ENCODE measurements around the gene ABCA4. TPM values are rescaled to one million over a fixed set of nuclear protein-coding genes. Genes with fewer than 3 reads are reported as not detected.
"Not testable (repeated sequence)": the region's sequence is repeated elsewhere in the genome, so short reads cannot be mapped to it uniquely, and the experiment has no call there.

ABCA4 gene
- polyA plus RNA-seq, 6 donors from 2014 or later = not detected

DNA sequence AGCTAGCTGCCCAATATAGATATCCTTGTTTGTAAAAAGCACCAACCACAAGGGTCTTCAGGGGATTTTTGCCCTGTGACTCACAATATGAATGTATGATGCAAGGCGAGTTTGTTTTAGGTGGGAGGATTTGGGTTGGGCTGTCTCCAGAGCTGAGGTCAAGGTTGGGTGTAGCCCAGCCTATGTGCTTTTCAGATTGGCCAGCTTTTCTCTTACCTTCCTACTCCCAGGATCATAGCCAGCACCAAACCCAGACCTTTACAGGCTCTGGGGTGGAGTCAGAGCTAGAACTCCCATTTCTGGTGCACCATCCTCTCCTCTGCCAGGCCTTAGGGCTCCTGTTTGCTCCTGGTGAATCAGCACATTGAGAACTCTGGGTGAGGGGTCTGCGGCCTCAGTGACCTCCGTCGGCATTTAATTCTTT lies 156.2 kb downstream of the ABCA4 start:
- Mint-ChIP-seq H3K9me3 (no peaks in the 10 kb centered on the region), H3K4me3 (no peak overlapping the region), H3K36me3 (peaks cover 0 to under 1% of the 10 kb centered on the region in 2 donors), H3K27ac (no peak overlapping the region), H3K4me1 (no peaks in the 10 kb centered on the region), H3K27me3 (peaks cover 9 to 22% (median 15%) of the 10 kb centered on the region in 3 donors)
- ATAC-seq (ENCODE audit: low read depth in 2 of 2) (no peak), DNase-seq (no peak)

DNA sequence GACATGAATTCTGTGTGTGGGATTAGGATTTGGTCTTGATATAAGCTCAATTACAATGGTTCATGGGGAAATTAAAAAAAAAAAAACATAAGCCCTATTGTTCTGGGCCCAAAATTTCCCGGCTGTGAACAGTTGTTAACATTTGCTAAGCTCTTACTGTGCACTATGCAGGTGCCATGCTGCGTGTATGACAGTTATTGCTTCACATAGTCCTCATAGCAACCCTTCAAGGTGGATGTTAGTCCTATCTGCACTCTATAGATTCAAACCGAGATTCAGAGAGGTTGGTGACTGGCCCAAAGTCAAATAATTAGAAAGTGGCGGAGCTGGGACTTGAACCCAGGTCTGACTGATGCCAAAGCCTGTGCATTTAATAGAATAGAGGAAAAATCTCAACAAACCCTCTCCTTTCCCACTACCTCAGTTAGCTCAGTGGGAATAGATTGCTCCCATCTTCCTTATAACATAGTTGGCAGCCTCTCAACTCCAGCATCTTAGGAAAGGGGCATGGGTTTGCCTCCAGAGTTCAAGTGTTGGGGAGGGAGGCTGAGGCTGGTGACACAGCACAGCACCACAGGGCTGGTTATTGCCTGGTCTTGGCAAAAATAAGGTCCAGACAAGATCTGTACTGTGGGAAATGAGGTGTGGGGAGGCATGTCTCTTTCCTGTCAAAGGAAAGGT lies 156.7 kb downstream of the ABCA4 start:
- Mint-ChIP-seq H3K27me3 (peaks cover 9 to 27% (median 19%) of the 10 kb centered on the region in 3 donors), H3K4me1 (no peaks in the 10 kb centered on the region), H3K36me3 (peaks cover 0 to 6% of the 10 kb centered on the region in 2 donors), H3K4me3 (no peak overlapping the region), H3K27ac (no peak overlapping the region), H3K9me3 (peaks cover 0 to 3% (median 0%) of the 10 kb centered on the region in 7 donors)
- no peak for ATAC-seq (ENCODE audit: low read depth in 2 of 2)
- DNase-seq = no peak

DNA sequence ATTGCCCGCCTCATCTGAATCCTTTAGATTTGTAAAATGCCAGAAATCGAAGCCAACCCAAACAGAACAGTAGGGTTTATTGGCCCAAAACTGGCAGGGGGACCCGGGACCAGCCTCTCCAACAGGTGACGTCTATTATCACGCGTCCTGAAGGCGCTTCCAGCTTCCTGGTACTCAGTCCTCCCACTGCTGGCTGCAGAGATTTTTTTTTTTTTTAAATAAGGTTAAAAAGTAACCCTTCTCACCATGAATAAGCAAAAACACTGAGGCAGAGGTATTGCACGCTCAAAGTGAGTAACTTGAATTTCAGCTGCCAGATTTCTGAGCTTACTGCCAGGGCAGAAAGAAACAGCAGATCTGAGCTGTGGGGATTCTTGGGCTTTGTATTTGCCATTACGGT lies 157.4 kb downstream of the ABCA4 start:
- no peak for ATAC-seq (ENCODE audit: low read depth in 2 of 2)
- Mint-ChIP-seq H3K27ac (no peak overlapping the region), H3K27me3 (peaks cover 10 to 30% (median 20%) of the 10 kb centered on the region in 3 donors), H3K4me1 (no peaks in the 10 kb centered on the region), H3K9me3 (peaks cover 0 to 3% (median 0%) of the 10 kb centered on the region in 7 donors), H3K36me3 (peaks cover 0 to 8% of the 10 kb centered on the region in 2 donors), H3K4me3 (no peak overlapping the region)
- DNase-seq = no peak

DNA sequence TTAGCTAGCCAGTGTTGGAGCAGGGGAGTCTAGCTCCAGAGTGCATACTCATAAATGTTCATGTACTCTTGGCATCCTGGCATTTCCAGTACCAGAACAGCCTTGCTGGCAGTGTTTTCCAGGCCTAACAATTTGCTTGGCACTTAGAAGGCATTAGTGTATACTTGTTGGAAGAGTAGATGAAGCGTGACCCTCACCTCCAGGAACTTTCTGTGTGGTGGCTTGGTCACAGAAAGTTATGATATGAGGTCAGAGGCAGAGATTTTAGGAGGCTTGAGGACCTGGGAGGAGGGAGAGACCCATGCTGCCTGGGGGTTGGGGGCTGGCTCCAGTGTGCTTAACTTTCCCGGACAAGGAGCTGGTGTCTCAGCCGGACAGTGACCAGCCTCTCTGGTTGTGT lies 159.0 kb downstream of the ABCA4 start:
- no peak overlapping the region for H3K4me3 Mint-ChIP-seq
- peaks cover 18 to 38% (median 26%) of the 10 kb centered on the region in 3 donors for H3K27me3 Mint-ChIP-seq
- peaks cover 4 to 20% of the 10 kb centered on the region in 2 donors for H3K36me3 Mint-ChIP-seq
- H3K4me1 Mint-ChIP-seq = no peaks in the 10 kb centered on the region
- DNase-seq (no peak), ATAC-seq (ENCODE audit: low read depth in 2 of 2) (no peak)
- H3K27ac Mint-ChIP-seq = no peak overlapping the region
- H3K9me3 Mint-ChIP-seq = peaks cover 8 to 16% (median 11%) of the 10 kb centered on the region in 7 donors

DNA sequence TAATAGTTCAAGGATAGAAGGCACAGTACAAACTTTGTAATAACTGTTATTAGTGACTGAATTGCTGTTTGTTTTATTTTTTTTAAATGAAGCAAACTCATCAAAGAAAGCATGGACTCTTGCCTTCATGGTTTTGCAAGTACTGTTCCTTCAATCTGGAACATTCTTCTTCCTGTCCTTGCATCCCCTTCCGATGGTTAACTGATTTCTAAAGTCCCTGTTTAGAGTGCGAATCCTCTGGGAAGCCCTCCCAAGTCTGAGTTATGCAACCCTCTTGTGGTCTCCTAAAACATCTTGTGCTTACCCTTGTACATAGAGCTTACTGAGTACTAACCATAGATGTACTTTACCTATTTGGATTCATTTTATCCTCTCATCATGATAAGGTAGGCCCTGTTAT lies 159.5 kb downstream of the ABCA4 start:
- ATAC-seq (ENCODE audit: low read depth in 2 of 2) = no peak
- Mint-ChIP-seq H3K9me3 (peaks cover 11 to 18% (median 11%) of the 10 kb centered on the region in 7 donors), H3K4me3 (no peak overlapping the region), H3K4me1 (no peaks in the 10 kb centered on the region), H3K36me3 (peaks cover 4 to 23% of the 10 kb centered on the region in 2 donors), H3K27me3 (peaks cover 18 to 38% (median 25%) of the 10 kb centered on the region in 3 donors), H3K27ac (no peak overlapping the region)
- no peak for DNase-seq

DNA sequence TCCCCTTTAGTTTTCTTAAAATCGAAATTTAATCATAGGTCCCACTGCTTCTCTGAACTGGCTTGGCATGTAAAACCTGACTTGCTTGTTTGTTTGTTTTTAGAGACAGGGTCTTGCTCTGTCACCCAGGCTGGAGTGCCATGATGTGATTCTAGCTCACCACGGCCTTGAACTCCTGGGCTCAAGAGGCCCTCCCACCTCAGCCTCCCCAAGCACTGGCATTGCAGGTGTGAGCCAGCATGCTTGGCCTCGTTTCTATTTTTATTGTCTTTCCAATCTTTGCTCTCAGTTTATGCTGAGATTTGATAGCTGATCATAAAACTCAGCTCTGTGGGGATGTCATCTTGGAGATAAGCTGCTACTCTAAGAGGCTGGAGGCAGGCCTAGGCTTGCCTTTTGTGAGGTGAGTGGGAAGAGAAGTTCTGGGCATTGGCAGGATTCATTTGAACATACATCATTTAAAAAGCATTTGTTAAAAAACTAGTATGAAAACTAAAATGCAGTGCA lies 160.3 kb downstream of the ABCA4 start:
- H3K27ac Mint-ChIP-seq = no peak overlapping the region
- H3K4me1 Mint-ChIP-seq = no peaks in the 10 kb centered on the region
- H3K4me3 Mint-ChIP-seq = no peak overlapping the region
- DNase-seq = no peak
- peaks cover 4 to 31% of the 10 kb centered on the region in 2 donors for H3K36me3 Mint-ChIP-seq
- no peak for ATAC-seq (ENCODE audit: low read depth in 2 of 2)
- peaks cover 18 to 38% (median 21%) of the 10 kb centered on the region in 3 donors for H3K27me3 Mint-ChIP-seq
- H3K9me3 Mint-ChIP-seq = peaks cover 13 to 26% (median 18%) of the 10 kb centered on the region in 7 donors

DNA sequence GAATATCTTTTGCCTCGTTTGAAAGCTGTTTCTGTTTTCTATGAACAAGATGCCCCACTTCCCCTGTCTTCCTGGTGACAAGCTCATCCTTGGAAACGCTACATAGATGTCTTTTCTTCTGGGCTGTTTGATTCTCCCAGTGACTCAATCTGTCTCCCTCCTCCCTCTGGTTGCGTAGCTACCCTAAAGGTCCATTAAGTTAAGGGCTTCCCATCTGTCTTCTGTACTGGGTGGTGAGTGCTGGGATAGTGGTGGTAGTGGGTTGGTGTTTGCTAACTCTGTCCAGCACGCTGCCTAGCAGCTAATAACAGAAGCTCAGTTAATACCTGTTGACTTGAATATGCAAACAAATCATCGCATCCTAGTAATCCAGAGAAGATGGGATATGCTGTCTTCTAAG lies 161.5 kb downstream of the ABCA4 start:
- H3K9me3 Mint-ChIP-seq = peaks cover 22 to 38% (median 29%) of the 10 kb centered on the region in 7 donors
- H3K36me3 Mint-ChIP-seq = peaks cover 4 to 44% of the 10 kb centered on the region in 2 donors
- H3K4me1 Mint-ChIP-seq = no peaks in the 10 kb centered on the region
- H3K27me3 Mint-ChIP-seq = peaks cover 18 to 38% (median 21%) of the 10 kb centered on the region in 3 donors
- no peak overlapping the region for H3K4me3 Mint-ChIP-seq
- H3K27ac Mint-ChIP-seq = no peak overlapping the region
- ATAC-seq (ENCODE audit: low read depth in 2 of 2) = no peak
- DNase-seq = no peak

DNA sequence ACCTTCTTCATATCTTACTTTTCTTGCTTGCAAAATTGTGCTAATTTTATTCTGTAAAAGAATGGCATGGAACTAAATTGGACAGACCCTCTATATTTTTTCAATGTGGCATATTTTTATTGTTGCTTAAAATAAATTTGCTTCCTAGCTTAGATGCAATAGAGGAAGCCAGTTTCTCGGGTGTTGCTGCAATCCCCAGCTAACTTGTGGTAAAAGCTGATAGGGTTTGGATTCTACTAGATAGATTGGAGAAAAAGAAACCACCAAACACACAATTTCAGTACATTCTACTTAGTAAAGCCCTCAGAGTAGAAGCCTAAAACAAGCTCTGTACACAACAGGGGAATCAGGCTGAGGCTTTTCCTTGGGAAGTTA lies 162.2 kb downstream of the ABCA4 start:
- Mint-ChIP-seq H3K27ac (no peak overlapping the region), H3K4me1 (no peaks in the 10 kb centered on the region), H3K36me3 (peaks cover 4 to 44% of the 10 kb centered on the region in 2 donors), H3K4me3 (no peak overlapping the region), H3K27me3 (peaks cover 16 to 38% (median 18%) of the 10 kb centered on the region in 3 donors), H3K9me3 (peaks cover 22 to 45% (median 33%) of the 10 kb centered on the region in 7 donors)
- ATAC-seq (ENCODE audit: low read depth in 2 of 2) (no peak), DNase-seq (no peak)

DNA sequence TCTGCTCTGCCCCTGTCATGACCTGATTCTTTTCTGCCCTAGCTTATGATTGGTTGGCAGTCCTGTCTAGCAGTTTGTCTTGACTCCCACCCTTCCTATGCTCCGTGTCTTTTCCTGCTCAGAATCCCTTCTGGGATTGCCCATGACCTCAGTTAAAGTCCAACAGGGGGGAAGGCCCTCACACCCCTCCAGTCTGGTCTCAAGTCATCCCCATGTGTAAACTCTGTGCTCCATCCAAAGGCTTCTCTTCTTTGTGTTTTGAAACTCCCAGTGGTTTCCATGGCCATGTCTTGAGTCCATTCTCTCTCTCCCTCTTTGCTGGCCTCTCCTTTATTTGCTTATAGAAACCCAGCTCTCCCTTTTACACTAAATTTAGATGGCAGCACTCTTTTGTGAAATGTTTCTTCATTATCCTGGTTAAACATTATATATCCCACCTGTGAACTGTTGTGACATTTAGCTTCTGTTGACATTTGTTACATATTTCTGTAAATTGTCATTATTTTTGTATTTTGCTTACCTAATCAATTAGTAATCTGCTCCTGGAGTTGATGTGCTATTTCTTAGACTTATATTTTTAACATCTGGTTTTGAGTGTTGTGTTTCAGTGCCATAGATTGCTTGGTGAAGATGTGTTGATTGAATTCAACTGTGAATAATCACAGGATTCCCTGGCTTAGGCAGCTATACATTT lies 162.8 kb downstream of the ABCA4 start:
- no peak for DNase-seq
- no peak overlapping the region for H3K27ac Mint-ChIP-seq
- H3K4me3 Mint-ChIP-seq = no peak overlapping the region
- peaks cover 16 to 36% (median 18%) of the 10 kb centered on the region in 3 donors for H3K27me3 Mint-ChIP-seq
- H3K36me3 Mint-ChIP-seq = peaks cover 4 to 44% of the 10 kb centered on the region in 2 donors
- no peaks in the 10 kb centered on the region for H3K4me1 Mint-ChIP-seq
- no peak for ATAC-seq (ENCODE audit: low read depth in 2 of 2)
- H3K9me3 Mint-ChIP-seq = peaks cover 23 to 48% (median 34%) of the 10 kb centered on the region in 7 donors

DNA sequence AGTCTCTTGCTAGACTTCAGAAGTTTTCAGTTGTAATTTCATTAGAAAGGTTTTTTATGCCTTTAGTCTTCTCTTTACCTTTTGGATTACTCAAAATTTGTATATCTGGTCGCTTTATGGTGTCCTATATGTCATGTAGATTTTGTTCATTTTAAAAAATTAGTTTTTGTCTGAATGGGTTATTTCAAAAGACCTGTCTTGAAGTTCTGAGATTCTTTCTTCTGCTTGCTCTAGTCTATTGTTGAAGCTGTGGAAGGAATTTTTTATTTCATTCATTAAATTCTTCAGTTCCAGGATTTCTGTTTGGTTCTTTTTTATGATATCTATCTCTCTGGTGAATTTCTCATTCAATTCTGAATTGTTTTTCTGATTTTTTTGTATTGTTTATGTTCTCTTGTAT lies 165.2 kb downstream of the ABCA4 start:
- no peaks in the 10 kb centered on the region for H3K4me1 Mint-ChIP-seq
- H3K27ac Mint-ChIP-seq = no peak overlapping the region
- peaks cover 13 to 56% of the 10 kb centered on the region in 2 donors for H3K36me3 Mint-ChIP-seq
- H3K27me3 Mint-ChIP-seq = peaks cover 12 to 26% (median 13%) of the 10 kb centered on the region in 3 donors
- DNase-seq (no peak), ATAC-seq (ENCODE audit: low read depth in 2 of 2) (no peak)
- H3K4me3 Mint-ChIP-seq = no peak overlapping the region
- H3K9me3 Mint-ChIP-seq = peaks cover 38 to 70% (median 49%) of the 10 kb centered on the region in 7 donors

DNA sequence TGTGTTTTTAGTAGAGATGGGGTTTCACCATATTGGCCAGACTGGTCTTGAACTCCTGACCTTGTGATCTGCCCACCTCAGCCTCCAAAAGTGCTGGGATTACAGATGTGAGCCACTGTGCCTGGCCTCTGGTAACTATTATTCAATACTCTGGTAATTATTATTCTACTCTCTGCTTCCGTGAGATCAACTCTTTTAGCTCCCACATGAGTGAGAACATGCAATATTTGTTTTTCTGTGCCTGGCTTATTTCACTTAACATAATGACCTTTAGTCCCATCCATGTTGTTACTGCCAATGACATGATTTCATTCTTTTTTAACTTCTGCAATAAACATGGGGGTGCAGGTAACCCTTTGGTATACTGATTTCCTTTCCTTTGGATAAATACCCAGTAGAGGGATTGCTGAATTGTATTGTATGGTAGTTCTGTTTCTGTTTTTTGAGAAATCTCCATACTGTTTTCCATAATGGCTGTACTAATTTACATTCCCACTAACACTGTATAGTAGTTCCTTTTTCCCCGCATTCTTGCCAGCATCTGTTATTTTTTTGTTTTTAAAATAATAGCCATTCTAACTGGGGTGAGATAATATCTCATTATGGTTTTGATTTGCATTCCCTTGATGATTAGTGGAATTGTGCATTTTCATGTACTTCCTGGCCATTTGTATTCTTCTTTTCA lies 173.8 kb downstream of the ABCA4 start:
- not testable (repeated sequence) for ATAC-seq (ENCODE audit: low read depth in 2 of 2); H3K4me3 Mint-ChIP-seq; DNase-seq; H3K4me1 Mint-ChIP-seq
- Mint-ChIP-seq H3K27ac (peak overlapping the region in 1 of 6 donors; percentile 15), H3K36me3 (peaks cover 14 to 19% of the 10 kb centered on the region in 2 donors), H3K9me3 (peaks cover 13 to 39% (median 23%) of the 10 kb centered on the region in 7 donors), H3K27me3 (peaks cover 11 to 38% (median 16%) of the 10 kb centered on the region in 3 donors)

All from naive B cell (primary cell).